ENCODE data around the gene MINK1. TPM values are rescaled to one million over a fixed set of nuclear protein-coding genes. Genes with fewer than 3 reads are reported as not detected.

Gene MINK1
- total and polyA plus RNA-seq, 2 of the 13 experiments (the other 11 are each of a cell fraction or from before 2014, with no cell fraction given): 17.2 to 63.9 TPM

DNA sequence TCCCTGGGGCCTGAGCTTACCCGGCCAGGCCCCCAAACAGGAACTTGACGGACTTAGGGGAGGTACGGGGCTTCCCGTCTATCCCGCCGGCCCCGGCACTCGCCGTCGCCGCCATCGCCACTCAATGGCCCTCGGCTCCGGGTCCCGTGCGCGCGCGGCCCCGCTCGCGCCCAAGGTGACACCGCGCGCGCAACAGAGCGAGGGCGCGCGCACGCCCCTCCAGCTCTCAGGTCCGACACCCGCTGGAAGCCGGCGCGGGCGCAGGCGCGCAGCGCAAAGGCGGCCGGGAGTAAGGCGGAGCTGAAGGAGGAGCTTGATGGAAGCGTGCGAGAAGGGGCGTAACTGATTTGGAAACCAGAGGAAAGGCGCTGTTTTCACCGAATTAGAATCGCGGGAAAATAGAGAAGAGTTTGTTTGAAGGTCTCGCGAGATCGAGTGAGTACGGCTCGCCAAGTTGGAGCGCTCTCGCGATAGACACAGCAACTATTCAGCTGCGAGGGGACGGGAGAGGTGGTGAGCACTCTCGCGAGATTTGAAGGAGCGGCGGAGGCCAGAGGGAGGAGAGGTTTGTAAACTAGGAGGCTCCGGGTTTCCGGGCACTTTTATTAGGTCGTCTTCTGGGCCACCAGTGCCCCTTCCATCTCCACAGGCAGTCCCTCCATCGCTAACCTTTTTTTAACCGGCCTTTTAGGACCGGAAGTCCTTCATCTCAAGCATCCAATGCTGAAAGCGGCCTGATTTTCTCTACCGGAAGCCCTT is 106.8 kb downstream of the MINK1 start, which contains the start of the genes RNF167 and SLC25A11 (continued):
- no peak for TF ChIP-seq HOXA9 (CRISPR knock-in tag; IDR thresholded peaks at IDR 0.05; ENCODE audit: borderline replicate concordance)
- TF ChIP-seq TBX3 (IDR thresholded peaks at IDR 0.05; ENCODE audit: borderline replicate concordance): peak; percentile 65
- TF ChIP-seq SP2 (CRISPR knock-in tag; IDR thresholded peaks at IDR 0.05): no peak; the same call in 1 of the 2 replicates
- no peak for TF ChIP-seq PPARG (CRISPR knock-in tag; conservative IDR thresholded peaks at IDR 0.05)
- TF ChIP-seq, protein P1, sequence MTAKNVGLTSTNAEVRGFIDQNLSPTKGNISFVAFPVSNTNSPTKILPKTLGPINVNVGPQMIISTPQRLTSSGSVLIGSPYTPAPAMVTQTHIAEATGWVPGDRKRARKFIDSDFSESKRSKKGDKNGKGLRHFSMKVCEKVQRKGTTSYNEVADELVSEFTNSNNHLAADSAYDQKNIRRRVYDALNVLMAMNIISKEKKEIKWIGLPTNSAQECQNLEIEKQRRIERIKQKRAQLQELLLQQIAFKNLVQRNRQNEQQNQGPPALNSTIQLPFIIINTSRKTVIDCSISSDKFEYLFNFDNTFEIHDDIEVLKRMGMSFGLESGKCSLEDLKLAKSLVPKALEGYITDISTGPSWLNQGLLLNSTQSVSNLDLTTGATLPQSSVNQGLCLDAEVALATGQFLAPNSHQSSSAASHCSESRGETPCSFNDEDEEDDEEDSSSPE (CRISPR knock-in tag; IDR thresholded peaks at IDR 0.05): peak; percentile 86
- TF ChIP-seq RORA (CRISPR knock-in tag; IDR thresholded peaks at IDR 0.05): no peak
- no peak for TF ChIP-seq DPF2 (CRISPR knock-in tag; IDR thresholded peaks at IDR 0.05; ENCODE audit: borderline replicate concordance, low read depth)
- TF ChIP-seq, protein P2, sequence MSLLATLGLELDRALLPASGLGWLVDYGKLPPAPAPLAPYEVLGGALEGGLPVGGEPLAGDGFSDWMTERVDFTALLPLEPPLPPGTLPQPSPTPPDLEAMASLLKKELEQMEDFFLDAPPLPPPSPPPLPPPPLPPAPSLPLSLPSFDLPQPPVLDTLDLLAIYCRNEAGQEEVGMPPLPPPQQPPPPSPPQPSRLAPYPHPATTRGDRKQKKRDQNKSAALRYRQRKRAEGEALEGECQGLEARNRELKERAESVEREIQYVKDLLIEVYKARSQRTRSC (CRISPR knock-in tag; IDR thresholded peaks at IDR 0.05; ENCODE audit: low read depth): no peak
- TF ChIP-seq, protein P3, sequence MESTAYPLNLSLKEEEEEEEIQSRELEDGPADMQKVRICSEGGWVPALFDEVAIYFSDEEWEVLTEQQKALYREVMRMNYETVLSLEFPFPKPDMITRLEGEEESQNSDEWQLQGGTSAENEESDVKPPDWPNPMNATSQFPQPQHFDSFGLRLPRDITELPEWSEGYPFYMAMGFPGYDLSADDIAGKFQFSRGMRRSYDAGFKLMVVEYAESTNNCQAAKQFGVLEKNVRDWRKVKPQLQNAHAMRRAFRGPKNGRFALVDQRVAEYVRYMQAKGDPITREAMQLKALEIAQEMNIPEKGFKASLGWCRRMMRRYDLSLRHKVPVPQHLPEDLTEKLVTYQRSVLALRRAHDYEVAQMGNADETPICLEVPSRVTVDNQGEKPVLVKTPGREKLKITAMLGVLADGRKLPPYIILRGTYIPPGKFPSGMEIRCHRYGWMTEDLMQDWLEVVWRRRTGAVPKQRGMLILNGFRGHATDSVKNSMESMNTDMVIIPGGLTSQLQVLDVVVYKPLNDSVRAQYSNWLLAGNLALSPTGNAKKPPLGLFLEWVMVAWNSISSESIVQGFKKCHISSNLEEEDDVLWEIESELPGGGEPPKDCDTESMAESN (CRISPR knock-in tag; conservative IDR thresholded peaks at IDR 0.05): no peak
- peak; percentile 25 for TF ChIP-seq RBM39 (IDR thresholded peaks at IDR 0.05; ENCODE audit: low read depth, low read length, poor library complexity, severe bottlenecking)
- TF ChIP-seq, protein P4, sequence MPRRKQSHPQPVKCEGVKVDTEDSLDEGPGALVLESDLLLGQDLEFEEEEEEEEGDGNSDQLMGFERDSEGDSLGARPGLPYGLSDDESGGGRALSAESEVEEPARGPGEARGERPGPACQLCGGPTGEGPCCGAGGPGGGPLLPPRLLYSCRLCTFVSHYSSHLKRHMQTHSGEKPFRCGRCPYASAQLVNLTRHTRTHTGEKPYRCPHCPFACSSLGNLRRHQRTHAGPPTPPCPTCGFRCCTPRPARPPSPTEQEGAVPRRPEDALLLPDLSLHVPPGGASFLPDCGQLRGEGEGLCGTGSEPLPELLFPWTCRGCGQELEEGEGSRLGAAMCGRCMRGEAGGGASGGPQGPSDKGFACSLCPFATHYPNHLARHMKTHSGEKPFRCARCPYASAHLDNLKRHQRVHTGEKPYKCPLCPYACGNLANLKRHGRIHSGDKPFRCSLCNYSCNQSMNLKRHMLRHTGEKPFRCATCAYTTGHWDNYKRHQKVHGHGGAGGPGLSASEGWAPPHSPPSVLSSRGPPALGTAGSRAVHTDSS (CRISPR knock-in tag; conservative IDR thresholded peaks at IDR 0.05): no peak
- peak; percentile 64; the same call in 1 of the 2 replicates for TF ChIP-seq RFXAP (CRISPR knock-in tag; IDR thresholded peaks at IDR 0.05; ENCODE audit: borderline replicate concordance)
- no peak for TF ChIP-seq EP300 (IDR thresholded peaks at IDR 0.05; ENCODE audit: low read depth in 2 of 2, low read length in 2 of 2)
- TF ChIP-seq EP300 (CRISPR knock-in tag; IDR thresholded peaks at IDR 0.05; ENCODE audit: borderline replicate concordance): no peak
- no peak for TF ChIP-seq HNRNPL (IDR thresholded peaks at IDR 0.05; ENCODE audit: low read depth, low read length)
- TF ChIP-seq ZNF788 (CRISPR knock-in tag; IDR thresholded peaks at IDR 0.05; ENCODE audit: borderline replicate concordance): no peak; the same call in 1 of the 2 replicates
- TF ChIP-seq ZNF333 (CRISPR knock-in tag; IDR thresholded peaks at IDR 0.05; ENCODE audit: borderline replicate concordance): no peak
- 0 out of 2 replicates have a peak, but pooled peaks have one; percentile 25 for TF ChIP-seq POGZ (CRISPR knock-in tag; IDR thresholded peaks at IDR 0.05)
- peak; percentile 78 for TF ChIP-seq PHF8 (CRISPR knock-in tag; IDR thresholded peaks at IDR 0.05)
- TF ChIP-seq ZNF605 (CRISPR knock-in tag; IDR thresholded peaks at IDR 0.05): no peak
